Astrocyte of the spinal cord (primary cell): Measurements from ENCODE around the gene RUNX1.
A peak's percentile ranks its signal among the peaks of the same experiment; 100 is the strongest.

Source experiments
- DNase-seq: peaks from one replicate; pipeline ENCODE4 v3.0.0; 2011; ENCODE audit warnings: low read depth, low spot score
- H3K4me3 ChIP-seq: 2 replicates; pipeline ENCODE4 v1.5.1; 2011; ENCODE audit warnings: low read depth, mild to moderate bottlenecking, low read length, moderate library complexity
- in situ Hi-C: cut with HindIII; loops from 2 replicates; pipeline ENCODE4 v1.10.0; 2017; ENCODE audit warnings: low sequenced_read_pairs
- TF ChIP-seq, protein P1 (sequence below): IDR thresholded peaks from 2 replicates; pipeline ENCODE4 v1.5.1; 2012; ENCODE audit warnings: low read depth, mild to moderate bottlenecking, low read length, inconsistent platforms

The RUNX1 gene

GRCh38 chr21:34875830-34876229, 173.3 kb downstream of the RUNX1 start:
- peak; percentile 22 for DNase-seq
- H3K4me3 ChIP-seq: no peak overlapping the region
- TF ChIP-seq, protein P1, sequence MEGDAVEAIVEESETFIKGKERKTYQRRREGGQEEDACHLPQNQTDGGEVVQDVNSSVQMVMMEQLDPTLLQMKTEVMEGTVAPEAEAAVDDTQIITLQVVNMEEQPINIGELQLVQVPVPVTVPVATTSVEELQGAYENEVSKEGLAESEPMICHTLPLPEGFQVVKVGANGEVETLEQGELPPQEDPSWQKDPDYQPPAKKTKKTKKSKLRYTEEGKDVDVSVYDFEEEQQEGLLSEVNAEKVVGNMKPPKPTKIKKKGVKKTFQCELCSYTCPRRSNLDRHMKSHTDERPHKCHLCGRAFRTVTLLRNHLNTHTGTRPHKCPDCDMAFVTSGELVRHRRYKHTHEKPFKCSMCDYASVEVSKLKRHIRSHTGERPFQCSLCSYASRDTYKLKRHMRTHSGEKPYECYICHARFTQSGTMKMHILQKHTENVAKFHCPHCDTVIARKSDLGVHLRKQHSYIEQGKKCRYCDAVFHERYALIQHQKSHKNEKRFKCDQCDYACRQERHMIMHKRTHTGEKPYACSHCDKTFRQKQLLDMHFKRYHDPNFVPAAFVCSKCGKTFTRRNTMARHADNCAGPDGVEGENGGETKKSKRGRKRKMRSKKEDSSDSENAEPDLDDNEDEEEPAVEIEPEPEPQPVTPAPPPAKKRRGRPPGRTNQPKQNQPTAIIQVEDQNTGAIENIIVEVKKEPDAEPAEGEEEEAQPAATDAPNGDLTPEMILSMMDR: no peak
- in situ Hi-C loops: no loop called here

- in situ Hi-C loops: no loop called here
- DNase-seq: no peak
- TF ChIP-seq, protein P1: no peak
- no peak overlapping the region for H3K4me3 ChIP-seq
These were observed 174.2 kb downstream of the RUNX1 start for GRCh38 chr21:34874684-34875513.

DNA sequence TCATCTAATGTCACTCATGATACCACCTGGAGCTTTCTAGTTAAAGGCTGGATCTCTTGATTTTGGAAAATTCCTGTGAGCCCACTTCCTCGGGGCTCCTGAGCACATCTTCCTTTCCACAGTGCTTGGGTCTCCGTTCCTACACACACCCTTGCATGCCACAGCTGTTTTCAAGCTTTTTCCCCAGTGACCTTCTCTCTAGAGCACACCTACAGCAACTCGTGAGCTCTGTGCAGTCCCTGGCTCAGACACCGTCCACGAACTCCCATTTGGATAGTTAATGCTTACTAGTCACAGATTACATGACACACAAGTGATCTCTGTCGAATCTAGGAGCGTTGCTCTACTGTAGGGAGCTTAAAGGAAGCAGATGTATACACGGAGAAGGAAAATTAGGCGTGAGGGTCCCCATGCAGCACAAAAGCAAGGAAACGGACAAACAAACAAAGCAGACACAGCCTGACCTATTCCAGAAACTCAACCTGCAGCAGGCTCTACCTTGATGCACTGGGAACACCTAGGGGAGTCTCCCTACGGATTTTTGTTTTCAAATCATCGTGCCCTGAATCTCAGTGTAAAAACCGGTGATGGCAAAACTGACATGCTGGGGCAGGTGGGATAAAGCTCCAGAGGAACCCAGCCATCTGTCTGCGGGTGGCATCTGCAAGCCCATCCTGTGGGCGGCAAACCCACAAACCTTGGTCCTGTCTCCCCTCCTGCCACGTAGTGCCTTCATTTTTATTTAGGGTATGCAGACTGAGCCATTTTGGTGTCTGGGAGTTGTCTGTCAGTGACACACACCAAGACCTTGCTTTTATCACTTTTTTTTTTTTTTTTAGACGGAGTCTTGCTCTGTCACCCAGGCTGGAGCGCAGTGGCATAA, 177.8 kb downstream of the RUNX1 start:
- TF ChIP-seq, protein P1: no peak
- in situ Hi-C loops: no loop called here
- no peak overlapping the region for H3K4me3 ChIP-seq

DNA sequence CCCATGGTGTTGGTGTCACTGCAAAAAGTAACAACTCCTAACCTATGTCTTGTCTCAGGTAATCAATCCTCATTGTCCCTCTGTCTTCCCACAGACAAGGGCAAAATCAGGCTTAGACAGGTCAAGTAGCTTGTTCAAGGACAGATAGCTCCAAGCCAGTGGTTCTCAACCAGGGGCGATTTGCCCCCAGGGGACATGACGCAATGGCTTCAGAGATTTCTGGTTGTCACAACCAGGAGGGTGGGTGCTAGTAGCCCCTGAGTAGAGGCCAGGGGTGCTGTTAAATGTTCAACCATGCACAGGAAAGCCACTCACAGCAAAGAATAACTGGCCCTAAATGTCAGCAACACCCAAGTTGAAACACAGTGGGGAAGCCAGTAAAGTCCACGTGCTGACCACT, 178.9 kb downstream of the RUNX1 start:
- H3K4me3 ChIP-seq: no peak overlapping the region
- DNase-seq: no peak
- TF ChIP-seq, protein P1: no peak
- in situ Hi-C loops: no loop called here

More for the DNA sequence above, 177.8 kb downstream of the RUNX1 start:
- DNase-seq: no peak

DNA sequence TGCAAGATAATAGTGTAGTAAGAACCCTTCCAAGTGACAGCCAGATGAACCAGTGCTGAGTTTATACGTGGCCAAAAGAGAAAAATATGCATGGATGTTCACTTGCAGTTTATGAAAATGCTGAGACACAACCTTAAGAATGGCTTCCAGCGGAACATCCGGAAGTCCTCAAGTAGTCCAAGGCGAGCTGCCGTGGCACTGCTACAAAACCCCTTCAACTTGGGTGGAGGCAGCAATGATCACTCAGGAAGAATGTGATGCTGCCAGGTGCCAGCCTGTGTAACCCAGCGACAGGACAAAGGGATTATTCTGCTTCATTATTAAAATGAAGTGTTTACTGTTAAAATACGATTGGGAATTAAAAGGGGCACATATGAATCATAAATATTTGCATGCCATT, 179.6 kb downstream of the RUNX1 start:
- no peak for DNase-seq
- no peak overlapping the region for H3K4me3 ChIP-seq
- in situ Hi-C loops: no loop called here
- TF ChIP-seq, protein P1: no peak

DNA sequence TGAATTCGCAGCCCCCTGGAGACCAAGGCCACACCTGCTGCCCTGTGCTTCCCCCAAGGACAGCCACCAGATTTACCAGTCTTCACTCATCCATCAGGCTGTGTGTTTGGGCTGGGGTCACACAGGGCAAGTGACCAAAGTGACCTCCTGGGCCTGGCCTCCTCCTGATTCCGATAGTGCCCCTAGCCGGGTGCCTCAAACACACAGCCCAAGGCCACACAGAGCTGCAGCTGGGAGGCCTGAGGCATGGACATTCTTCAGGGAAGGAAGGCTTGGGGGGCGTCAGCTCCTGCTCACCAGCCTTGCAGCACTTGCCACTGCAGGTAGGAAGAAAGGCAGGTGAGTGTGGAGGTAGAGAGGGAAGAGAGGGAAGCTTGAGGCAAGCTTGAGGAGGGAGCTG, 181.3 kb downstream of the RUNX1 start:
- H3K4me3 ChIP-seq: no peak overlapping the region
- in situ Hi-C loops: no loop called here
- DNase-seq: no peak
- TF ChIP-seq, protein P1: no peak
